Liver (tissue), 9 donors: ENCODE data around the gene PWWP2B. TPM values are rescaled to one million over a fixed set of nuclear protein-coding genes. Genes with fewer than 3 reads are reported as not detected.

Experiments
- DNase-seq: peaks from one replicate; pipeline ENCODE4 v3.0.0-alpha.2; 2017; ENCODE audit warnings: low spot score
- H3K27ac ChIP-seq, 2 donors: one replicate each; pipeline ENCODE4 v1.7.0; 2013; ENCODE audit warnings: inconsistent platforms in 2 of 2, low read length in 2 of 2, control low read depth in 1 of 2, low read depth in 1 of 2, mild to moderate bottlenecking in 1 of 2
- H3K27me3 ChIP-seq, 4 donors: one replicate each; pipeline versions ENCODE4 v1.6.1 to v1.7.0; 2013; ENCODE audit warnings: low read length in 3 of 4, inconsistent platforms in 1 of 4, mild to moderate bottlenecking in 1 of 4, moderate library complexity in 1 of 4; ENCODE audit not compliant: control insufficient read depth in 4 of 4, insufficient read depth in 4 of 4
- H3K36me3 ChIP-seq, 4 donors: one replicate each; pipeline versions ENCODE4 v1.6.1 to v1.7.0; 2013; ENCODE audit warnings: low read length in 3 of 4, mild to moderate bottlenecking in 3 of 4, low read depth in 1 of 4, moderate library complexity in 1 of 4; ENCODE audit not compliant: control insufficient read depth in 4 of 4, insufficient read depth in 3 of 4
- H3K4me1 ChIP-seq, 4 donors: one replicate each; pipeline versions ENCODE4 v1.6.1 to v1.7.0; 2013; ENCODE audit warnings: low read length in 3 of 4, mild to moderate bottlenecking in 3 of 4, moderate library complexity in 1 of 4; ENCODE audit not compliant: control insufficient read depth in 4 of 4, insufficient read depth in 4 of 4
- H3K4me3 ChIP-seq, 3 donors: one replicate each; pipeline versions ENCODE4 v1.6.1 to v1.7.0; 2013; ENCODE audit warnings: low read length in 3 of 3, control low read depth in 1 of 3, low read depth in 1 of 3, mild to moderate bottlenecking in 1 of 3
- H3K9ac ChIP-seq, 2 donors: one replicate each; pipeline ENCODE4 v1.7.0; 2013; ENCODE audit warnings: low read length in 2 of 2, mild to moderate bottlenecking in 2 of 2, moderate library complexity in 2 of 2, control low read depth in 1 of 2, low read depth in 1 of 2
- H3K9me3 ChIP-seq, 4 donors: one replicate each; pipeline versions ENCODE4 v1.6.1 to v1.7.0; 2013; ENCODE audit warnings: low read length in 3 of 4; ENCODE audit not compliant: control insufficient read depth in 4 of 4
- ATF3 ChIP-seq: IDR thresholded peaks from 2 replicates; pipeline ENCODE4 v1.6.1; 2016; ENCODE audit warnings: antibody characterized with exemption
- CTCF ChIP-seq: fragments of 150-350 bp; IDR thresholded peaks from 2 replicates; pipeline ENCODE4 v1.5.1; 2017; ENCODE audit warnings: improper control_type of control experiment, low read depth, low read length; ENCODE audit not compliant: missing input control
- EGR1 ChIP-seq, 2 donors: IDR thresholded peaks; 2 replicates each; pipeline ENCODE4 v1.6.1; 2016 to 2018; ENCODE audit warnings: antibody characterized with exemption in 2 of 2, low read depth in 2 of 2
- FOXA1 ChIP-seq: IDR thresholded peaks from 2 replicates; pipeline ENCODE4 v1.6.1; 2016; ENCODE audit warnings: antibody characterized with exemption
- FOXA2 ChIP-seq: IDR thresholded peaks from 2 replicates; pipeline ENCODE4 v1.6.1; 2016; ENCODE audit warnings: antibody characterized with exemption
- GABPA ChIP-seq, 2 donors: IDR thresholded peaks in 1 of 2; conservative IDR thresholded peaks in 1 of 2; 2 replicates each; pipeline ENCODE4 v1.6.1; 2016; ENCODE audit warnings: antibody characterized with exemption in 2 of 2, mild to moderate bottlenecking in 1 of 2, moderate library complexity in 1 of 2
- HNF4A ChIP-seq, 2 donors: conservative IDR thresholded peaks; 2 replicates each; pipeline ENCODE4 v1.6.1; 2016; ENCODE audit warnings: antibody characterized with exemption in 2 of 2, mild to moderate bottlenecking in 2 of 2
- HNF4G ChIP-seq: IDR thresholded peaks from 2 replicates; pipeline ENCODE4 v1.6.1; 2016; ENCODE audit warnings: antibody characterized with exemption
- MAX ChIP-seq: IDR thresholded peaks from 2 replicates; pipeline ENCODE4 v1.6.1; 2016; ENCODE audit warnings: antibody characterized with exemption
- NR2F2 ChIP-seq: IDR thresholded peaks from 2 replicates; pipeline ENCODE4 v1.6.1; 2016; ENCODE audit warnings: antibody characterized with exemption
- RAD21 ChIP-seq, 2 donors: IDR thresholded peaks; 2 replicates each; pipeline ENCODE4 v1.6.1; 2016; ENCODE audit warnings: antibody characterized with exemption in 2 of 2, mild to moderate bottlenecking in 2 of 2
- REST ChIP-seq: IDR thresholded peaks from 2 replicates; pipeline ENCODE4 v1.6.1; 2016; ENCODE audit warnings: antibody characterized with exemption, mild to moderate bottlenecking
- RXRA ChIP-seq, 2 donors: IDR thresholded peaks; 2 replicates each; pipeline ENCODE4 v1.6.1; 2017 to 2018; ENCODE audit warnings: antibody characterized with exemption in 2 of 2, mild to moderate bottlenecking in 1 of 2
- SP1 ChIP-seq: IDR thresholded peaks from 2 replicates; pipeline ENCODE4 v1.6.1; 2018; ENCODE audit warnings: antibody characterized with exemption, mild to moderate bottlenecking
- TAF1 ChIP-seq: conservative IDR thresholded peaks from 2 replicates; pipeline ENCODE4 v1.6.1; 2016; ENCODE audit warnings: antibody characterized with exemption, mild to moderate bottlenecking
- YY1 ChIP-seq: IDR thresholded peaks from 2 replicates; pipeline ENCODE4 v1.6.1; 2016; ENCODE audit warnings: antibody characterized with exemption, mild to moderate bottlenecking
- ZBTB33 ChIP-seq: IDR thresholded peaks from 2 replicates; pipeline ENCODE4 v1.6.1; 2016; ENCODE audit warnings: antibody characterized with exemption
- WGBS: extraction: QIAGEN DNeasy Blood & Tissue Kit; methylation state at CpG from one replicate; pipeline ENCODE4 v1.1.7; 2013; 5-methylcytosine and 5-hydroxymethylcytosine counted together
- polyA plus RNA-seq, 2 donors: library from polyadenylated mRNA; stranded (reverse) in 1 of 2; unstranded in 1 of 2; fragments of 200-250 nt in 1 of 2; fragments of >200 nt in 1 of 2; fragmentation: Nextera tagmentation in 1 of 2; extraction: Ambion mirVana in 1 of 2; gene quantifications; one replicate each; pipeline versions ENCODE4 v1.2.1 to v1.2.3, GENCODE V29; 2013 to 2015
- total RNA-seq, 2 donors: library from RNA; depleted of rRNA; stranded (reverse); fragments of >200 nt; gene quantifications; one replicate each; pipeline ENCODE4 v1.2.3, GENCODE V29; 2014
- donor health status: healthy.
- donor health status: healthy.
- donor health status: healthy.
- donor health status: healthy.
- donor health status: healthy.

PWWP2B gene
- total and polyA plus RNA-seq, 4 donors = 0.75 to 4.2 (median 3.6) TPM

- TF ChIP-seq ZBTB33 (no peak), RAD21 (IDR thresholded peaks at IDR 0.05) (no peak), NR2F2 (no peak), TAF1 (no peak), FOXA1 (no peak), ATF3 (no peak), HNF4A (conservative IDR thresholded peaks at IDR 0.05) (no peak), EGR1 (IDR thresholded peaks at IDR 0.05; ENCODE audit: low read depth in 2 of 2) (no peak), YY1 (no peak), FOXA2 (no peak), HNF4G (no peak)
Observed at GRCh38 chr10:132447446-132448247, 50.6 kb downstream of the PWWP2B start (continued).

- H3K27me3 ChIP-seq = no peaks in the 10 kb centered on the region
- no peak overlapping the region for H3K9ac ChIP-seq
- no peaks in the 10 kb centered on the region for H3K36me3 ChIP-seq
- TF ChIP-seq SP1 (peak; percentile 14), CTCF (no peak)
- peak; percentile 66 for DNase-seq
- no peaks in the 10 kb centered on the region for H3K9me3 ChIP-seq
- H3K4me1 ChIP-seq = peaks cover 5 to 19% (median 14%) of the 10 kb centered on the region in 4 donors
- H3K4me3 ChIP-seq = no peak overlapping the region
- peak overlapping the region in 1 of 2 donors; percentile 60 for H3K27ac ChIP-seq
- 52% methylated on average over 15 of the region's 15 CpGs for WGBS
Observed at GRCh38 chr10:132448248-132448731, 51.3 kb downstream of the PWWP2B start.

- H3K27me3 ChIP-seq = no peaks in the 10 kb centered on the region
- WGBS = 49% methylated on average over 22 of the region's 22 CpGs
- H3K4me3 ChIP-seq = no peak overlapping the region
- no peaks in the 10 kb centered on the region for H3K36me3 ChIP-seq
- H3K4me1 ChIP-seq = peaks cover 7 to 23% (median 16%) of the 10 kb centered on the region in 4 donors
- no peaks in the 10 kb centered on the region for H3K9me3 ChIP-seq
- no peak overlapping the region for H3K9ac ChIP-seq
- H3K27ac ChIP-seq = no peak overlapping the region
- no peak for DNase-seq
- TF ChIP-seq REST = no peak
- TF ChIP-seq ZBTB33 = no peak
- TF ChIP-seq TAF1 = no peak
- TF ChIP-seq RXRA (IDR thresholded peaks at IDR 0.05) = no peak
- no peak for TF ChIP-seq YY1
- no peak for TF ChIP-seq ATF3
- TF ChIP-seq HNF4A (conservative IDR thresholded peaks at IDR 0.05) = no peak
- TF ChIP-seq GABPA (IDR thresholded peaks at IDR 0.05 in 1 of 2, conservative IDR thresholded peaks at IDR 0.05 in 1 of 2) = no peak
- no peak for TF ChIP-seq HNF4G
- TF ChIP-seq FOXA2 = no peak
- TF ChIP-seq NR2F2 = no peak
- no peak for TF ChIP-seq EGR1 (IDR thresholded peaks at IDR 0.05; ENCODE audit: low read depth in 2 of 2)
- no peak for TF ChIP-seq MAX
- TF ChIP-seq SP1 = no peak
Observed at GRCh38 chr10:132449051-132449810, 52.2 kb downstream of the PWWP2B start.
